ENCODE measurements around the gene PHC2.

PHC2 gene

GRCh38 chr1:33455539-33456501, 24.9 kb upstream of the PHC2 start (continued):
- TF ChIP-seq ZNF404 (tag by site-specific recombination; IDR thresholded peaks at IDR 0.05) (no peak), PRDM1 (tag by site-specific recombination; IDR thresholded peaks at IDR 0.05) (no peak), ZNF132 (tag by site-specific recombination; IDR thresholded peaks at IDR 0.05; ENCODE audit: borderline replicate concordance) (no peak), TSHZ1 (tag by site-specific recombination; IDR thresholded peaks at IDR 0.05; ENCODE audit: borderline replicate concordance) (peak; percentile 42; the same call in 1 of the 2 replicates), ZNF629 (tag by site-specific recombination; IDR thresholded peaks at IDR 0.05) (0 out of 2 replicates have a peak, but pooled peaks have one; percentile 17), CTCF (tag by site-specific recombination; IDR thresholded peaks at IDR 0.05) (peak; percentile 91), HIC1 (tag by site-specific recombination; IDR thresholded peaks at IDR 0.05) (no peak), TRIM28 (IDR thresholded peaks at IDR 0.05; ENCODE audit: borderline replicate concordance, low read length) (0 out of 2 replicates have a peak, but pooled peaks have one; percentile 56), ZNF555 (tag by site-specific recombination; conservative IDR thresholded peaks at IDR 0.05) (no peak), ZNF354C (tag by site-specific recombination; IDR thresholded peaks at IDR 0.05; ENCODE audit: borderline replicate concordance, low read depth) (no peak), FEZF1 (tag by site-specific recombination; IDR thresholded peaks at IDR 0.05) (no peak), ZNF366 (tag by site-specific recombination; conservative IDR thresholded peaks at IDR 0.05) (peak; percentile 63), ZNF692 (tag by site-specific recombination; IDR thresholded peaks at IDR 0.05) (peak; percentile 63), ZNF654 (tag by site-specific recombination; IDR thresholded peaks at IDR 0.05; ENCODE audit: low read depth) (peak; percentile 87), ZBTB48 (tag by site-specific recombination; IDR thresholded peaks at IDR 0.05) (peak; percentile 79), ZNF473 (tag by site-specific recombination; IDR thresholded peaks at IDR 0.05) (no peak), ZFHX2 (tag by site-specific recombination; conservative IDR thresholded peaks at IDR 0.05) (0 out of 2 replicates have a peak, but pooled peaks have one; percentile 7), ZBTB17 (tag by site-specific recombination; IDR thresholded peaks at IDR 0.05) (peak; percentile 68)
